OCI-LY1 (cell line): ENCODE results near the gene SSBP2.

Source experiments
- CTCF ChIP-seq: fragments of 200-600 bp; sonication (generic), shearing (Covaris generic); IDR thresholded peaks from 2 replicates; pipeline ENCODE4 v1.5.1; 2017; ENCODE audit warnings: mild to moderate bottlenecking, antibody characterized with exemption, low read length, moderate library complexity, mixed read lengths
- EZH2 ChIP-seq: fragments of 200-600 bp; sonication (generic), shearing (Covaris generic); IDR thresholded peaks from 2 replicates; pipeline ENCODE4 v1.8.0; 2017; ENCODE audit warnings: borderline replicate concordance, mixed run types, mild to moderate bottlenecking, antibody characterized with exemption, low read length, moderate library complexity, mixed read lengths

- no peak for TF ChIP-seq CTCF
- TF ChIP-seq EZH2: no peak
Measured at GRCh38 chr5:81519217-81519905, 231.5 kb downstream of the SSBP2 start.
